IMR-90 (cell line): ENCODE results near the gene BTBD3. TPM values are rescaled to one million over a fixed set of nuclear protein-coding genes. Genes with fewer than 3 reads are reported as not detected.
A peak's percentile ranks its signal among the peaks of the same experiment; 100 is the strongest.

ENCODE experiments used
- ATAC-seq: fragments of 200-7000 bp; cut with Tn5 transposase; 2 replicates; pipeline ENCODE4 v1.9.1; 2020; ENCODE audit warnings: low read depth, mild to moderate bottlenecking, moderate library complexity
- BruUV-seq: library from RNA; stranded (reverse); fragments of 400-500 nt; replicated peaks from 2 replicates; lab custom pipeline; 2021; lab: Mats Ljungman, UMichigan
- CTCF ChIA-PET: fragments of 300-600 bp; formaldehyde crosslinking; extraction: SDS; loops from one replicate; lab custom pipeline; 2021; ENCODE audit warnings: antibody characterized with exemption; lab: Yijun Ruan, JAX
- POLR2A ChIA-PET: fragments of 300-600 bp; sonication (Branson Sonifier 250); formaldehyde crosslinking; loops from one replicate; lab custom pipeline; 2022; ENCODE audit warnings: antibody characterized with exemption; ENCODE audit not compliant: unreplicated experiment; lab: Charles Lee
- DNase-seq: peaks from one replicate; pipeline ENCODE4 v3.0.0; 2013
- H2AFZ ChIP-seq: replicated peaks from 2 replicates; pipeline ENCODE3; 2013; ENCODE audit warnings: low read length, mild to moderate bottlenecking; ENCODE audit not compliant: poor library complexity
- H2AK5ac ChIP-seq: 2 replicates; pipeline ENCODE4 v1.6.1; 2013; ENCODE audit warnings: low read depth, low read length, inconsistent platforms
- H2AK9ac ChIP-seq: replicated peaks from 2 replicates; pipeline ENCODE3; 2013; ENCODE audit warnings: mild to moderate bottlenecking, low read depth, low read length, moderate library complexity; ENCODE audit not compliant: poor library complexity
- H2BK120ac ChIP-seq: 2 replicates; pipeline ENCODE4 v1.6.1; 2013; ENCODE audit warnings: low read depth, low read length, inconsistent platforms
- H2BK15ac ChIP-seq: 3 replicates; pipeline ENCODE4 v1.6.1; 2013; ENCODE audit warnings: low read depth, low read length, inconsistent platforms
- H2BK20ac ChIP-seq: 2 replicates; pipeline ENCODE4 v1.6.1; 2013; ENCODE audit warnings: low read depth, mild to moderate bottlenecking, inconsistent platforms, low read length, moderate library complexity
- H2BK5ac ChIP-seq: 2 replicates; pipeline ENCODE4 v1.6.1; 2013; ENCODE audit warnings: mild to moderate bottlenecking, low read depth, low read length, inconsistent platforms; ENCODE audit not compliant: poor library complexity, severe bottlenecking
- H3K14ac ChIP-seq: replicated peaks from 2 replicates; pipeline ENCODE4 v1.6.1; 2013; ENCODE audit warnings: low read depth, low read length, inconsistent platforms
- H3K18ac ChIP-seq: 2 replicates; pipeline ENCODE4 v1.6.1; 2013; ENCODE audit warnings: low read depth, low read length, control low read depth
- H3K23ac ChIP-seq: 2 replicates; pipeline ENCODE4 v1.6.1; 2013; ENCODE audit warnings: low read depth, low read length, inconsistent platforms
- H3K27ac ChIP-seq: 2 replicates; pipeline ENCODE4 v1.5.1; 2013; ENCODE audit warnings: mild to moderate bottlenecking, control low read depth, low read length; ENCODE audit not compliant: insufficient read depth
- H3K27me3 ChIP-seq: 2 replicates; pipeline ENCODE4 v1.6.1; 2013; ENCODE audit warnings: low read length; ENCODE audit not compliant: control insufficient read depth, insufficient read depth
- H3K36me3 ChIP-seq: 2 replicates; pipeline ENCODE4 v1.6.1; 2013; ENCODE audit warnings: low read length, mixed read lengths; ENCODE audit not compliant: control insufficient read depth, insufficient read depth
- H3K4ac ChIP-seq: 2 replicates; pipeline ENCODE4 v1.6.1; 2013; ENCODE audit warnings: low read depth, low read length, inconsistent platforms
- H3K4me1 ChIP-seq: 2 replicates; pipeline ENCODE4 v1.6.1; 2013; ENCODE audit warnings: low read length, mixed read lengths; ENCODE audit not compliant: control insufficient read depth, insufficient read depth
- H3K4me2 ChIP-seq: 2 replicates; pipeline ENCODE4 v1.6.1; 2013; ENCODE audit warnings: low read depth, mild to moderate bottlenecking, control low read depth, low read length, moderate library complexity
- H3K4me3 ChIP-seq: 2 replicates; pipeline ENCODE4 v1.5.1; 2013; ENCODE audit warnings: low read depth, mild to moderate bottlenecking, control low read depth, low read length, moderate library complexity; ENCODE audit not compliant: insufficient read depth
- H3K56ac ChIP-seq: 2 replicates; pipeline ENCODE4 v1.6.1; 2013; ENCODE audit warnings: low read length, inconsistent platforms; ENCODE audit not compliant: insufficient read depth; ENCODE audit errors: extremely low read depth
- H3K79me1 ChIP-seq, 2 experiments: 2 replicates each; pipeline ENCODE4 v1.6.1; 2013; ENCODE audit warnings: low read length in 2 of 2, inconsistent platforms in 1 of 2, low read depth in 1 of 2
- H3K9ac ChIP-seq: 2 replicates; pipeline ENCODE4 v1.6.1; 2013; ENCODE audit warnings: low read depth, low read length, control low read depth
- H3K9me1 ChIP-seq: 2 replicates; pipeline ENCODE4 v1.6.1; 2013; ENCODE audit warnings: low read length, inconsistent platforms; ENCODE audit not compliant: insufficient read depth
- H3K9me3 ChIP-seq: 2 replicates; pipeline ENCODE4 v1.6.1; 2013; ENCODE audit warnings: low read length; ENCODE audit not compliant: control insufficient read depth, insufficient read depth
- H4K20me1 ChIP-seq: 2 replicates; pipeline ENCODE4 v1.6.1; 2013; ENCODE audit warnings: low read length, inconsistent platforms; ENCODE audit not compliant: insufficient read depth
- H4K5ac ChIP-seq: 2 replicates; pipeline ENCODE4 v1.6.1; 2013; ENCODE audit warnings: mild to moderate bottlenecking, low read depth, low read length, control low read depth
- H4K8ac ChIP-seq, 2 experiments: 2 replicates each; pipeline ENCODE4 v1.6.1; 2013; ENCODE audit warnings: low read depth in 2 of 2, low read length in 2 of 2, control low read depth in 1 of 2, inconsistent platforms in 1 of 2
- H4K91ac ChIP-seq: 2 replicates; pipeline ENCODE4 v1.6.1; 2013; ENCODE audit warnings: low read depth, low read length, inconsistent platforms; ENCODE audit not compliant: insufficient read depth
- CHD1 ChIP-seq: IDR thresholded peaks from 2 replicates; pipeline ENCODE4 v1.6.1; 2012; ENCODE audit warnings: low read depth, low read length, improper control_type of control experiment
- FOS ChIP-seq: fragments of 150-350 bp; IDR thresholded peaks from 2 replicates; pipeline ENCODE4 v1.6.1; 2016; ENCODE audit warnings: low read depth, low read length
- POLR2A ChIP-seq: IDR thresholded peaks from 2 replicates; pipeline ENCODE4 v1.6.1; 2012; ENCODE audit warnings: mild to moderate bottlenecking, low read depth, low read length
- RCOR1 ChIP-seq: IDR thresholded peaks from 2 replicates; pipeline ENCODE4 v1.6.1; 2012; ENCODE audit warnings: mild to moderate bottlenecking, low read length, improper control_type of control experiment; ENCODE audit not compliant: insufficient replicate concordance
- RFX5 ChIP-seq: IDR thresholded peaks from 2 replicates; pipeline ENCODE4 v1.8.0; 2012; ENCODE audit warnings: low read depth, mild to moderate bottlenecking, low read length, moderate library complexity
- SMC3 ChIP-seq: fragments of 150-350 bp; IDR thresholded peaks from 2 replicates; pipeline ENCODE4 v1.6.1; 2016; ENCODE audit warnings: low read depth, mild to moderate bottlenecking, antibody characterized with exemption, low read length, moderate library complexity
- WGBS, 2 experiments: methylation state at CpG; one replicate each; pipeline versions ENCODE4 v1.1.5 to v1.1.7; 2013; ENCODE audit warnings: missing lambda C conversion rate in 2 of 2; ENCODE audit not compliant: insufficient read length in 1 of 2; ENCODE audit errors: extremely low coverage in 2 of 2; 5-methylcytosine and 5-hydroxymethylcytosine counted together
- dilution Hi-C: fragments of 300-500 bp; cut with HindIII; formaldehyde crosslinking; loops from one replicate; pipeline ENCODE4 v1.14.3; 2018; ENCODE audit warnings: low sequenced_read_pairs; ENCODE audit not compliant: unreplicated experiment
- in situ Hi-C: fragments of 300-500 bp; cut with MboI; formaldehyde crosslinking; loops from 3 replicates; pipeline ENCODE4 v1.14.3; 2019; ENCODE audit warnings: low sequenced_read_pairs, inconsistent platforms, mixed read lengths
- intact Hi-C: fragments of 100-400 bp; cut with micrococcal nuclease; formaldehyde crosslinking; loops from 2 replicates; pipeline ENCODE4 v1.10.0; 2022
- polyA plus RNA-seq, 3 experiments: library from polyadenylated mRNA; depleted of rRNA; stranded (reverse); fragments of >200 nt; gene quantifications; 2 replicates each; pipeline ENCODE4 v1.2.3, GENCODE V29; 2012; ENCODE audit warnings: low replicate concordance in 1 of 3
- total RNA-seq: library from RNA; depleted of rRNA; stranded (reverse); fragments of >200 nt; gene quantifications from 2 replicates; pipeline ENCODE4 v1.2.3, GENCODE V29; 2012
- TF ChIP-seq, protein P1 (sequence below): conservative IDR thresholded peaks from 2 replicates; pipeline ENCODE4 v1.5.1; 2012; ENCODE audit warnings: mild to moderate bottlenecking, low read depth, low read length, improper control_type of control experiment
- TF ChIP-seq, protein P2 (sequence below): fragments of 150-350 bp; IDR thresholded peaks from 2 replicates; pipeline ENCODE4 v1.6.1; 2017; ENCODE audit warnings: mild to moderate bottlenecking, antibody characterized with exemption, low read length, low read depth

BTBD3 gene
- total and polyA plus RNA-seq, 2 of the 4 experiments (the other 2 are of a cell fraction): 22.7 to 44.6 TPM

DNA sequence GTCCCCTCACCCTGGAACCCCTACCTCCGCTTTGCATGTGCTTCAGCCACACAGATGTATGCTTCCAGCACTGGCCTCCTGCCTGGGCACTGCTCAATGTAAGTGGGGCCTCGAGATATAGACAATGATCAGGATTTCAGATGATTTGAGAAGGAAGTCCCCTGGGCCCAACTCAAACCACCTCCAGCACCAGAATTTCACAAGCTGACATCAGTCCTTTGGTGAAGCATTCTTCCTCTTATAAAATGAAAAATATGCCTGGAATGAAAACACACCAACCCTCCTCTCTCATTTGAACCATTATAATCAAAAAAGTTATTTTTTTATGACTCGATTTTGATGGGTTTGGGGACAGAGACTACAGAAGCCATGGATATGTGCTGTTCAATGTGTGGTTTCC lies 48.5 kb downstream of the BTBD3 start:
- Histone ChIP-seq H3K4me1 (peaks cover 2% of the 10 kb centered on the region; the same call in 1 of the 2 replicates), H3K56ac (no peak overlapping the region), H3K27me3 (no peaks in the 10 kb centered on the region; the same call in 1 of the 2 replicates), H2AK9ac (no peak overlapping the region), H2BK20ac (no peak overlapping the region), H3K27ac (no peak overlapping the region), H3K4me3 (no peak overlapping the region), H3K23ac (no peak overlapping the region), H3K18ac (no peak overlapping the region), H3K9me3 (no peaks in the 10 kb centered on the region), H3K36me3 (no peaks in the 10 kb centered on the region), H3K9me1 (no peaks in the 10 kb centered on the region), H3K9ac (no peak overlapping the region), H2AK5ac (no peak overlapping the region), H3K4ac (no peak overlapping the region), H4K91ac (no peak overlapping the region), H2AFZ (no peak overlapping the region), H4K20me1 (no peaks in the 10 kb centered on the region), H2BK120ac (no peak overlapping the region), H3K14ac (no peak overlapping the region), H3K79me1 (no peaks in the 10 kb centered on the region), H2BK15ac (no peak overlapping the region), H4K8ac (no peak overlapping the region), H4K5ac (no peak overlapping the region), H2BK5ac (no peak overlapping the region), H3K4me2 (no peak overlapping the region)
- intact Hi-C loops (loop anchor here (5.0 kb wide), 1 partner anchor 289 kb away; no protein-coding TSS in a partner anchor), dilution Hi-C loops (no loop called here), in situ Hi-C loops (no loop called here)
- ChIA-PET CTCF (no interaction called here), POLR2A (no interaction called here)
- ATAC-seq (peak; percentile 17), DNase-seq (no peak)
- TF ChIP-seq RCOR1 (no peak), CHD1 (no peak), SMC3 (no peak), POLR2A (no peak), RFX5 (no peak), FOS (no peak)
- TF ChIP-seq, protein P1, sequence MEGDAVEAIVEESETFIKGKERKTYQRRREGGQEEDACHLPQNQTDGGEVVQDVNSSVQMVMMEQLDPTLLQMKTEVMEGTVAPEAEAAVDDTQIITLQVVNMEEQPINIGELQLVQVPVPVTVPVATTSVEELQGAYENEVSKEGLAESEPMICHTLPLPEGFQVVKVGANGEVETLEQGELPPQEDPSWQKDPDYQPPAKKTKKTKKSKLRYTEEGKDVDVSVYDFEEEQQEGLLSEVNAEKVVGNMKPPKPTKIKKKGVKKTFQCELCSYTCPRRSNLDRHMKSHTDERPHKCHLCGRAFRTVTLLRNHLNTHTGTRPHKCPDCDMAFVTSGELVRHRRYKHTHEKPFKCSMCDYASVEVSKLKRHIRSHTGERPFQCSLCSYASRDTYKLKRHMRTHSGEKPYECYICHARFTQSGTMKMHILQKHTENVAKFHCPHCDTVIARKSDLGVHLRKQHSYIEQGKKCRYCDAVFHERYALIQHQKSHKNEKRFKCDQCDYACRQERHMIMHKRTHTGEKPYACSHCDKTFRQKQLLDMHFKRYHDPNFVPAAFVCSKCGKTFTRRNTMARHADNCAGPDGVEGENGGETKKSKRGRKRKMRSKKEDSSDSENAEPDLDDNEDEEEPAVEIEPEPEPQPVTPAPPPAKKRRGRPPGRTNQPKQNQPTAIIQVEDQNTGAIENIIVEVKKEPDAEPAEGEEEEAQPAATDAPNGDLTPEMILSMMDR: no peak
- TF ChIP-seq, protein P2, sequence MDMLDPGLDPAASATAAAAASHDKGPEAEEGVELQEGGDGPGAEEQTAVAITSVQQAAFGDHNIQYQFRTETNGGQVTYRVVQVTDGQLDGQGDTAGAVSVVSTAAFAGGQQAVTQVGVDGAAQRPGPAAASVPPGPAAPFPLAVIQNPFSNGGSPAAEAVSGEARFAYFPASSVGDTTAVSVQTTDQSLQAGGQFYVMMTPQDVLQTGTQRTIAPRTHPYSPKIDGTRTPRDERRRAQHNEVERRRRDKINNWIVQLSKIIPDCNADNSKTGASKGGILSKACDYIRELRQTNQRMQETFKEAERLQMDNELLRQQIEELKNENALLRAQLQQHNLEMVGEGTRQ: no peak
- no CpG with 5 or more reads among the region's 3 CpGs for WGBS, 2 experiments
- no TSS peak for BruUV-seq
